Lung (tissue), 12 donors: ENCODE results near the gene MCM3AP. TPM values are rescaled to one million over a fixed set of nuclear protein-coding genes. Genes with fewer than 3 reads are reported as not detected.

Experiments used
- ATAC-seq: fragments of 200-7000 bp; cut with Tn5 transposase; one replicate; pipeline ENCODE4 v1.9.1; 2020; ENCODE audit warnings: moderate number of reproducible peaks; ENCODE audit not compliant: insufficient read depth, low FRiP score
- DNase-seq, 3 donors: peaks; one replicate each; pipeline ENCODE4 v3.0.0-alpha.2; 2013 to 2017
- H3K27ac ChIP-seq, 2 donors: one replicate each; pipeline ENCODE4 v1.5.1; 2013; ENCODE audit warnings: mild to moderate bottlenecking in 2 of 2, moderate library complexity in 2 of 2, control low read depth in 1 of 2, inconsistent platforms in 1 of 2, low read depth in 1 of 2, low read length in 1 of 2
- H3K27me3 ChIP-seq, 3 donors: one replicate each; pipeline ENCODE4 v1.5.1; 2013; ENCODE audit warnings: low read length in 2 of 3; ENCODE audit not compliant: control insufficient read depth in 3 of 3, insufficient read depth in 3 of 3
- H3K36me3 ChIP-seq, 4 donors: one replicate each; pipeline ENCODE4 v1.5.1; 2013; ENCODE audit warnings: low read length in 4 of 4, mild to moderate bottlenecking in 1 of 4, moderate library complexity in 1 of 4; ENCODE audit not compliant: control insufficient read depth in 4 of 4, insufficient read depth in 4 of 4
- H3K4me1 ChIP-seq, 5 donors: one replicate each; pipeline ENCODE4 v1.5.1; 2013; ENCODE audit warnings: low read length in 5 of 5, mild to moderate bottlenecking in 2 of 5, moderate library complexity in 1 of 5; ENCODE audit not compliant: control insufficient read depth in 5 of 5, insufficient read depth in 5 of 5
- H3K4me3 ChIP-seq: one replicate; pipeline ENCODE4 v1.5.1; 2013; ENCODE audit warnings: mild to moderate bottlenecking, control low read depth, moderate library complexity
- H3K9ac ChIP-seq, 2 donors: one replicate each; pipeline ENCODE4 v1.5.1; 2013; ENCODE audit warnings: low read length in 2 of 2, control low read depth in 1 of 2; ENCODE audit not compliant: insufficient read depth in 1 of 2
- H3K9me3 ChIP-seq, 4 donors: one replicate each; pipeline ENCODE4 v1.5.1; 2013; ENCODE audit warnings: low read length in 3 of 4, mild to moderate bottlenecking in 1 of 4, moderate library complexity in 1 of 4; ENCODE audit not compliant: control insufficient read depth in 4 of 4, insufficient read depth in 3 of 4
- WGBS, 2 donors: extraction: QIAGEN DNeasy Blood & Tissue Kit; methylation state at CpG; one replicate each; pipeline ENCODE4 v1.1.7; 2013; 5-methylcytosine and 5-hydroxymethylcytosine counted together
- polyA plus RNA-seq, 2 donors: library from polyadenylated mRNA; stranded (reverse); fragments of 200-250 nt; gene quantifications; one replicate each; pipeline ENCODE4 v1.2.1, GENCODE V29; 2013
- total RNA-seq, 2 donors: library from RNA; depleted of rRNA in 1 of 2; stranded (reverse); fragments of >200 nt in 1 of 2; gene quantifications; one replicate each; pipeline ENCODE4 v1.2.1, GENCODE V29; 2014 to 2021
- TF ChIP-seq, protein P1 (sequence below): IDR thresholded peaks from 2 replicates; pipeline ENCODE4 v1.5.1; 2012; ENCODE audit warnings: mild to moderate bottlenecking; ENCODE audit errors: control extremely low read depth, extremely low read depth
- donor health status: control.
- donor health status: control.
- donor health status: Bipolar disorder and iron deficiency.
- donor health status: healthy.
- donor health status: DM: yes; HTN: yes; CAD: no.

Gene MCM3AP
- total and polyA plus RNA-seq, 4 donors = 40.7 to 114 (median 78.7) TPM

DNA sequence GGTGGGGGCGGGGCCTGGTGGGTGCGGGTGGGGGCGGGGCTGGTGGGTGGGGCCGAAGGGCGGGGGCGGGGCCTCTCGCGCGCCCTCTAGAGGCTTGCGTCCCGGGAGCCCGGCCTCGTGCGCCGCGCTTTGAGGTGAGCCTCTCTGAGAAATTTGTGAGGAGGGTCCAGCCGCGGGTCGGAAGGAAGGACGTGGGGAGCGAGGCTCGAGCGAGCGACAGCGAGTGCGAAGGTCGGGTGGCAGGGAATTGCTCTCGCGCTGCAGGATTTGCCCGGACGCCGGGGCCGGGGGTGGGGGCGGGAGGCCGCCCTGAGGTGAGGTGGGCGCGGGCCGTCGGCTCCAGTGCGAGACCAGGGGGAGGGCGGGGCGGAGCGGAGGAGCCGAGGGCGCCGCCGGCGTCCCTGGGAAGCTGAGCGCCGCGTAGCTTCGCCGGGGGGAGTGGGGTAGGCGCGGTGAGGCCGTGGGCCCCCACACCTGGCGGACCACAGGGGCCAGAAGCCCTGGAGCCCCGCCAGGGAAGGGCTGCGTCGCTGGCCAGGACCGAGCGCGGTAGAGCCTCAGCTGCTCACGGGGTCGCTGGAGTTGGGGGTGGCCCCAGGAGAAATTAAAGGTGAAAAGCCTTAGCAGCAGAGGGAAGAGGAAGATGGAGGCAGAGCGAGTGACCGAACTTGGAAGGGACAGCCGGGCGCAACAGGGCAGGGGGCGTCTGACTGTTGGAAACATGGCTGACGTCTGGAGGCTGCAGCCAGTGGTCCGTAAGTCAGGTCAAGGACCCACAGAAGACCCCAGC, 56.1 kb downstream of the MCM3AP start:
- H3K27me3 ChIP-seq = no peaks in the 10 kb centered on the region
- peak overlapping the region; percentile 39 for H3K4me3 ChIP-seq
- WGBS, 2 donors = 1 to 2% methylated on average over 58 to 71 of the region's 72 CpGs
- H3K9me3 ChIP-seq = peaks cover 0 to 2% (median 0%) of the 10 kb centered on the region in 4 donors
- no peak overlapping the region for H3K9ac ChIP-seq
- DNase-seq (peak in 1 of 3 donors; percentile 11), ATAC-seq (peak; percentile 57)
- H3K36me3 ChIP-seq = peaks cover 0 to 14% (median 5%) of the 10 kb centered on the region in 4 donors
- TF ChIP-seq, protein P1, sequence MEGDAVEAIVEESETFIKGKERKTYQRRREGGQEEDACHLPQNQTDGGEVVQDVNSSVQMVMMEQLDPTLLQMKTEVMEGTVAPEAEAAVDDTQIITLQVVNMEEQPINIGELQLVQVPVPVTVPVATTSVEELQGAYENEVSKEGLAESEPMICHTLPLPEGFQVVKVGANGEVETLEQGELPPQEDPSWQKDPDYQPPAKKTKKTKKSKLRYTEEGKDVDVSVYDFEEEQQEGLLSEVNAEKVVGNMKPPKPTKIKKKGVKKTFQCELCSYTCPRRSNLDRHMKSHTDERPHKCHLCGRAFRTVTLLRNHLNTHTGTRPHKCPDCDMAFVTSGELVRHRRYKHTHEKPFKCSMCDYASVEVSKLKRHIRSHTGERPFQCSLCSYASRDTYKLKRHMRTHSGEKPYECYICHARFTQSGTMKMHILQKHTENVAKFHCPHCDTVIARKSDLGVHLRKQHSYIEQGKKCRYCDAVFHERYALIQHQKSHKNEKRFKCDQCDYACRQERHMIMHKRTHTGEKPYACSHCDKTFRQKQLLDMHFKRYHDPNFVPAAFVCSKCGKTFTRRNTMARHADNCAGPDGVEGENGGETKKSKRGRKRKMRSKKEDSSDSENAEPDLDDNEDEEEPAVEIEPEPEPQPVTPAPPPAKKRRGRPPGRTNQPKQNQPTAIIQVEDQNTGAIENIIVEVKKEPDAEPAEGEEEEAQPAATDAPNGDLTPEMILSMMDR = no peak
- H3K4me1 ChIP-seq = peaks cover 0 to 23% (median 9%) of the 10 kb centered on the region in 5 donors
- peak overlapping the region in 1 of 2 donors; percentile 9 for H3K27ac ChIP-seq

DNA sequence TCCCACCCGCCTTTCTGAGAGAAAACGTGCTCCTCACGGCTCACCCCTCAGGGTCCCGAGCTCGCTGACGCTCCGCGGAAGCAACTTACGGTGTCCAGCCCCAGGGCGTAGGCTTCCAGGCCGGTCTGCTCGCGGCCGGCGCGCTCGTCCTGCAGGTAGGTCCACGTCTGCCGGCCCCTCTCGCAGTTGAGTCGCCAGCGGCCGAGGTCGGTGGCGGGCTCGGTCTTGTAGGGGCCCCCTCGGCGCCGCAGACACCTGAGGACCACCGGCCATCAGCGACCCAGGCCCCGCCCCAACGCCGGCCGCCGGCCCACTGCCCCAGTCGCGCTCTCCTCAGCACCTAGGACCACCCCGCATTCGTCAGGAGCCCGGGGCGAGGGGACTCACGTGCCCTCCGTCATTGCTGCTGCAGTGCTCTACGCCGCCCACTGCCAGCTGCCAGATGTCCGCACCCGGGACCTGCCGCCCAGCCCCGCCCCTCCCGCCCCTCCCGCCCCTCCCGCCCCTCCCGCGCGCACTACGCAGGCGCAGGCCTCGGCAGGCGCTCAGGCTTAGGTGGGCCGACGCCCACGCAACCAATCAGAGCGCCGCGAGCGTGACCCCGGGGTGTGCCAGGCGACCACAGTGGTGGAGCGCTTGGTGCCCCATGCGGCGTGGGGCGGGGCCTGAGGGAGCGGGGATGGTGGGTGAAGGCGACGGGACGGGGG, 56.9 kb downstream of the MCM3AP start, which contains the start of gene LSS:
TSS of gene LSS (minus strand) at position 430 of the 707 bp plus-strand sequence. CDS start at position 401, 29 bp downstream.
- peak within 1 kb of the TSS; percentile 89 to 93 for H3K27ac ChIP-seq

DNA sequence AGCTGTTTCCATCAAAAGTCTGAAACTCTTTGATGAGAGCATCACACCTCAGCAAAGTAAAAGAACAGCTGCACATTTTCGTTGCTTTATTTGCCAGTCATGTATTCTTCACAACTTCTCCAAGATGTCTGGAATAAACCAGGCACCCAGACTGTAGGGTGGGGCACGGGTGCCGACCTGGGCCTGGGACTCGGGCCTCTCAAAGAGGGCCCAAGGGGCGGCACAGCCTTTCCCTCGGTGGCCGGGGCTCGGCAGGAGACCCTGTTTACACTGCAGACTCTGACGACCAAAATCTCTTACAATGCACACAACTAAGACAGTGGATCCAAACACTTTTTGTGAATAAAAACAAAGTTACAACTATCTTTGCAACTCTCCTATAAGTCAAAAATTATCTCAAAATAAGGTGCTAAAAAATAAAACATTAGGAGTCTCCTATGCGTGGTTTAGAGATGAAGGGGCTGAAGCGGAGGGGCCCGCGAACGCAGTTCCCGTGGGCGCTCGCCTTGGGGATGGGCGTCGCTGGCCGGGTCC, 57.5 kb downstream of the MCM3AP start:
- Histone ChIP-seq H3K4me3 (peak overlapping the region; percentile 98), H3K27me3 (no peaks in the 10 kb centered on the region), H3K9ac (peak overlapping the region in 1 of 2 donors; percentile 32), H3K9me3 (peaks cover 0 to 2% (median 0%) of the 10 kb centered on the region in 4 donors), H3K36me3 (peaks cover 0 to 10% (median under 1%) of the 10 kb centered on the region in 4 donors), H3K27ac (peak overlapping the region; percentile 89 to 93), H3K4me1 (peaks cover 0 to 23% (median 9%) of the 10 kb centered on the region in 5 donors)
- WGBS, 2 donors = 1 to 3% methylated on average over 20 of the region's 20 CpGs
- TF ChIP-seq, protein P1 = no peak
- DNase-seq (peak; percentile 7 to 18 (median 12)), ATAC-seq (no peak)

More for the DNA sequence above, 56.9 kb downstream of the MCM3AP start, which contains the start of gene LSS:
- ATAC-seq = peak; percentile 90
- Histone ChIP-seq H3K4me1 (peaks cover 0 to 23% (median 9%) of the 10 kb centered on the region in 5 donors), H3K36me3 (peaks cover 0 to 13% (median 2%) of the 10 kb centered on the region in 4 donors), H3K4me3 (peak within 1 kb of the TSS; percentile 98), H3K9me3 (peaks cover 0 to 2% (median 0%) of the 10 kb centered on the region in 4 donors), H3K9ac (peak within 1 kb of the TSS in 1 of 2 donors; percentile 32), H3K27me3 (no peaks in the 10 kb centered on the region)
- 0 to 1% methylated on average over 57 to 77 of the region's 77 CpGs for WGBS, 2 donors
- TF ChIP-seq, protein P1 = no peak
- peak; percentile 97 to 99 (median 98) for DNase-seq
